ENCODE data around the gene ADGRG1. TPM values are rescaled to one million over a fixed set of nuclear protein-coding genes. Genes with fewer than 3 reads are reported as not detected.

Gene ADGRG1
- total RNA-seq, 4 donors from 2014 or later: 40.0 to 55.3 (median 45.7) TPM

DNA sequence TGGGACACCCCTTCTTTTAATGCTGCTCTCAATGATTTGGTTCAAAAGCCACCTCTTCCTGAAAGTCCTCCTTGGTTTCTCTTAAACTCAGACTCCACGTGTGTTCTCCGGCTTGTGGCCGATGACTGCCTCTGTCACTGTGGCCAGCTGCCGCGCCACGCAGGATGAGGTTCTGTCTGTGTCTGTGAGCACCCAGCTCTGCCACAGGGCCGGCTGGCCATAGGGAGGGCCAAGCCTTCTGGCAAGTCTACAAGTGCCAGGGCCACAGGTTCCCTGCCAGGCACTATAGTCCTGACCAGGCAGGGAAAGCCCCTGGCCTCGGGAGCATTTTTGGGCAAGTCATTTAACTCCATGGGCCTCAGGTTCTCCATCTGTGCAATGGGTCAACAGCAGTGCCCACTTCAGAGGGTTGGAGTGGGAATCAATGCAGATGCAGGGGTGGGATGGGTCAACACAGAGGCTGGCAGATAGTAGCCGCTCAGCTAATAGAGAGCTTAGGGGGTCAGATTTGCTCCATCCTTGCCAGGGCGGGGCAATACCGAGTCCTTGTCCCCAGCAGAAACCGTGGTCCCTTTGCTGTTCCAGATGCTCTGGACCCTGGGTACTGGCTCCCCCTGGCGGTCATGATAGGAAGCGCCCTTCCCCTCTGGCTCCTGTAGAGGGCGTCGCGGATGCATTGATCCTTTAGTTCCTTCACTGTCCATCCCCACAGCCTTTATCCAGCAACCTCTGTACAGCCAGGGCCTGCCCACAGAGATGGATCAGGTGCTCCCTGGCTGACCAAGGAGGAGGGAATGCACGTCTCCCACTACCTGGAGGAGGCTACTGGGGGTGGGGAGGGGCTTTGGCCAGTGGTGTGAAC lies 20.4 kb downstream of the ADGRG1 start:
- Histone ChIP-seq H3K27me3 (no peaks in the 10 kb centered on the region), H3K27ac (peak overlapping the region in 1 of 4 donors; percentile 2), H3K4me3 (no peak overlapping the region), H3K9me3 (no peaks in the 10 kb centered on the region), H3K4me1 (peaks cover 0 to 5% (median under 1%) of the 10 kb centered on the region in 4 donors), H3K36me3 (no peaks in the 10 kb centered on the region)
- intact Hi-C loops (cut with DNase I; ENCODE audit: low total_unique reads) (loop anchor here (5.0 kb wide), 1 partner anchor 57 kb away; no protein-coding TSS in a partner anchor), in situ Hi-C loops (cut with MboI; ENCODE audit: low pct_ligation_motif_present in 1 of 4, low pct_unique_long_range_greater_than_20kb in 1 of 4, low sequenced_read_pairs in 3 of 4) (loop anchor here in 1 of 4 donors (10.0 kb wide), 1 partner anchor 54 kb away; no protein-coding TSS in a partner anchor)
- DNase-seq: peak; percentile 86
- 4 to 35% methylated on average over 8 to 18 of the region's 18 CpGs for WGBS, 2 donors (ENCODE audit: low coverage in 1 of 2)
- TF ChIP-seq EP300 (IDR thresholded peaks at IDR 0.05; ENCODE audit: low read depth) (no peak), POLR2A (IDR thresholded peaks at IDR 0.05) (no peak), POLR2AphosphoS5 (IDR thresholded peaks at IDR 0.05) (no peak)
- TF ChIP-seq, protein P1, sequence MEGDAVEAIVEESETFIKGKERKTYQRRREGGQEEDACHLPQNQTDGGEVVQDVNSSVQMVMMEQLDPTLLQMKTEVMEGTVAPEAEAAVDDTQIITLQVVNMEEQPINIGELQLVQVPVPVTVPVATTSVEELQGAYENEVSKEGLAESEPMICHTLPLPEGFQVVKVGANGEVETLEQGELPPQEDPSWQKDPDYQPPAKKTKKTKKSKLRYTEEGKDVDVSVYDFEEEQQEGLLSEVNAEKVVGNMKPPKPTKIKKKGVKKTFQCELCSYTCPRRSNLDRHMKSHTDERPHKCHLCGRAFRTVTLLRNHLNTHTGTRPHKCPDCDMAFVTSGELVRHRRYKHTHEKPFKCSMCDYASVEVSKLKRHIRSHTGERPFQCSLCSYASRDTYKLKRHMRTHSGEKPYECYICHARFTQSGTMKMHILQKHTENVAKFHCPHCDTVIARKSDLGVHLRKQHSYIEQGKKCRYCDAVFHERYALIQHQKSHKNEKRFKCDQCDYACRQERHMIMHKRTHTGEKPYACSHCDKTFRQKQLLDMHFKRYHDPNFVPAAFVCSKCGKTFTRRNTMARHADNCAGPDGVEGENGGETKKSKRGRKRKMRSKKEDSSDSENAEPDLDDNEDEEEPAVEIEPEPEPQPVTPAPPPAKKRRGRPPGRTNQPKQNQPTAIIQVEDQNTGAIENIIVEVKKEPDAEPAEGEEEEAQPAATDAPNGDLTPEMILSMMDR (IDR thresholded peaks at IDR 0.05): peak; percentile 98 to 100 (median 100)

DNA sequence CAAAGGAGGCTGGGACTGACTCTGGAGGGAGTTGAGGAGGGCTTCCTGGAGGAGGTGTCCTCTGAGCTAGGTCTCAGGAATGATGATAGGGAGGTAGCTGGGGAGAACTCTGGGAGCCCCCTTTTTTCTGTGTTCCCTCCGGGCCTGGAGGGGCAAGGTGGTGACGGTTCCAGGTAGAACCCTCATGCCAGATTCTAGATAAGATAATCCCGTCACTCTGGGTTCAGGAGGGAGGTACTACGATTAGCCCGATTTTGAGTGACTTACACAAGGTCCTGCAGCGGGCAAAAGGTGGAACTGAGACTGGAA lies 21.0 kb downstream of the ADGRG1 start:
- in situ Hi-C loops (cut with MboI; ENCODE audit: low pct_ligation_motif_present in 1 of 4, low pct_unique_long_range_greater_than_20kb in 1 of 4, low sequenced_read_pairs in 3 of 4): loop anchor here in 1 of 4 donors (10.0 kb wide), 1 partner anchor 55 kb away; no protein-coding TSS in a partner anchor
- no peak overlapping the region for H3K4me3 ChIP-seq
- no peaks in the 10 kb centered on the region for H3K9me3 ChIP-seq
- intact Hi-C loops (cut with DNase I; ENCODE audit: low total_unique reads): loop anchor here (5.0 kb wide), 1 partner anchor 57 kb away; no protein-coding TSS in a partner anchor
- WGBS, 2 donors (ENCODE audit: low coverage in 1 of 2): 86 to 88% methylated on average over 5 to 6 of the region's 6 CpGs
- no peaks in the 10 kb centered on the region for H3K36me3 ChIP-seq
- no peak overlapping the region for H3K27ac ChIP-seq
- no peaks in the 10 kb centered on the region for H3K4me1 ChIP-seq
- TF ChIP-seq EP300 (IDR thresholded peaks at IDR 0.05; ENCODE audit: low read depth) (no peak), POLR2AphosphoS5 (IDR thresholded peaks at IDR 0.05) (no peak), POLR2A (IDR thresholded peaks at IDR 0.05) (no peak)
- TF ChIP-seq, protein P1 (IDR thresholded peaks at IDR 0.05): no peak
- H3K27me3 ChIP-seq: no peaks in the 10 kb centered on the region
- no peak for DNase-seq

DNA sequence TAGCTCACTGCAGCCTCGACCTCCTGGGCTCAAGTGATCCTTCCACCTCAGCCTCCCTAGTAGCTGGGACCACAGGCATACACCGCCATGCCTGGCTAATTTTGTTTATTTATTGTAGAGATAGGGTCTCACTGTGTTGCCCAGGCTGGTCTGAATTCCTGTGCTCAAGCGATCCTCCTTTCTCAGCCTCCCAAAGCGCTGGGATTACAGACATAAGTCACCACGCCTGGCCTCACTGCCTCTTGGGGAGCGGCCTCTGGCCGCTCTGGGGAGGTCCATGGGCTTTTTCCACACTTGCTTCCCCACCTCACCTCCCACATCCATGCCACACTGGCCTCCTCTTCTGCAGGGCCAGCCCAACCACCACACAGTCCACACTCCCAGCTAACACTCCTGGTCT lies 21.4 kb downstream of the ADGRG1 start:
- TF ChIP-seq, protein P1 (IDR thresholded peaks at IDR 0.05): no peak
- TF ChIP-seq POLR2A (IDR thresholded peaks at IDR 0.05): no peak
- no peak for TF ChIP-seq POLR2AphosphoS5 (IDR thresholded peaks at IDR 0.05)
- TF ChIP-seq EP300 (IDR thresholded peaks at IDR 0.05; ENCODE audit: low read depth): no peak
- Histone ChIP-seq H3K27ac (no peak overlapping the region), H3K36me3 (no peaks in the 10 kb centered on the region), H3K27me3 (no peaks in the 10 kb centered on the region), H3K9me3 (no peaks in the 10 kb centered on the region), H3K4me1 (no peaks in the 10 kb centered on the region), H3K4me3 (no peak overlapping the region)
- no peak for DNase-seq
- WGBS, 2 donors (ENCODE audit: low coverage in 1 of 2): 91% methylated on average over 7 of the region's 7 CpGs; no CpG with 5 or more reads in 1 of the 2 donors
- intact Hi-C loops (cut with DNase I; ENCODE audit: low total_unique reads) (loop anchor here (5.0 kb wide), 1 partner anchor 58 kb away; no protein-coding TSS in a partner anchor), in situ Hi-C loops (cut with MboI; ENCODE audit: low pct_ligation_motif_present in 1 of 4, low pct_unique_long_range_greater_than_20kb in 1 of 4, low sequenced_read_pairs in 3 of 4) (loop anchor here in 2 of 4 donors (10.0 kb wide), 1 partner anchor 55 kb away; no protein-coding TSS in a partner anchor)

All from transverse colon (tissue), 4 donors.